Measurements from ENCODE around the gene ABCC11. TPM values are rescaled to one million over a fixed set of nuclear protein-coding genes. Genes with fewer than 3 reads are reported as not detected.

Gene ABCC11
- total and polyA plus RNA-seq, 2 of the 13 experiments (the other 11 are each of a cell fraction or from before 2014, with no cell fraction given), result 1.0 to 1.4 TPM

- H3K9ac ChIP-seq (ENCODE audit: insufficient read depth, low read depth, low read length), result no peak overlapping the region
- no TSS peak for BruUV-seq (replicated peaks)
- no peak for FAIRE-seq
- no peak overlapping the region for H3K4me2 ChIP-seq (ENCODE audit: low read depth, low read length)
- H3K27me3 ChIP-seq (ENCODE audit: control insufficient read depth in 1 of 2, insufficient read depth in 2 of 2, low read length in 2 of 2), result peaks cover 4 to 59% of the 10 kb centered on the region in 2 experiments; a peak in 4 of 5 replicates
- no peaks in the 10 kb centered on the region for H3K9me3 ChIP-seq (ENCODE audit: low read length)
- H4K20me1 ChIP-seq (ENCODE audit: insufficient read depth, low read length), result no peaks in the 10 kb centered on the region
- no peak overlapping the region for H3K4me3 ChIP-seq (replicated peaks in 1 of 3; ENCODE audit: insufficient read depth in 1 of 3, low read depth in 2 of 3, low read length in 3 of 3)
- TF ChIP-seq ATAD3A (CRISPR knock-in tag; IDR thresholded peaks at IDR 0.05), result no peak
- no peak for TF ChIP-seq UBTF (CRISPR knock-in tag; IDR thresholded peaks at IDR 0.05)
- no peak for TF ChIP-seq TGIF2 (CRISPR knock-in tag; IDR thresholded peaks at IDR 0.05)
- H2AFZ ChIP-seq (ENCODE audit: low read length), result no peak overlapping the region
- peaks cover 8% of the 10 kb centered on the region for H3K4me1 ChIP-seq (ENCODE audit: insufficient read depth, low read length)
- POLR2A ChIA-PET, result no interaction called here
- no peaks in the 10 kb centered on the region for H3K79me2 ChIP-seq (ENCODE audit: insufficient read depth, low read length)
- CTCF ChIA-PET (ENCODE audit: low intra/inter-chr PET ratio, low total read pairs), result no interaction called here
- no peaks in the 10 kb centered on the region for H3K36me3 ChIP-seq (replicated peaks in 1 of 2; ENCODE audit: control insufficient read depth in 1 of 2, insufficient read depth in 2 of 2, low read length in 2 of 2)
- DNase-seq (ENCODE audit: low spot score), result no peak
- no peak for ATAC-seq
- in situ Hi-C loops (cut with HindIII; ENCODE audit: extremely low pct_ligation_motif_present, low pct_unique_long_range_greater_than_20kb), result no loop called here
- 48% methylated on average over 5 of the region's 5 CpGs for WGBS (ENCODE audit: low lambda C conversion rate)
- H3K27ac ChIP-seq (ENCODE audit: extremely low read length, insufficient read depth, low read length), result no peak overlapping the region
- intact Hi-C loops (cut with micrococcal nuclease; ENCODE audit: unreplicated experiment), result no loop called here
Observed at GRCh38 chr16:48153774-48154173, 93.6 kb downstream of the ABCC11 start.

DNA sequence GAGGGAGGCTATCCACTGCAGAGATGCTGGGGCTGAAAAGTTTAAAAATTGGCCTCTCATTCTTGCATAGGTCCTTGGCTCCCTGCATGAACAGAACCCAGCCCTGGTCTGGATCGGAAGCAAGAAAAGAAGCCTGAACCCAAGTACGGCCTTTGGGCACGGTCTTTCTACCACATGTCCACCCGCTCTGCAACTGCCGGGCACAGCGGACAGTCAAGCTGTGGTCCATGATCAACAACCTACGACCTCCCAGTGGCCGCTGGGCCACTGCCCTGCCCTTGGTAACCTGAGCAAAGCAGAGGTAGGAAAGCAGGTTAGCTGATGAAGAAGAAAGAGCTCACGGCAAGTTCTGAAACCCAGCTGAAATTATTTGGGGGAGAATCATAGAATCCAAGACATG lies 95.1 kb downstream of the ABCC11 start:
- Histone ChIP-seq H3K36me3 (replicated peaks in 1 of 2; ENCODE audit: control insufficient read depth in 1 of 2, insufficient read depth in 2 of 2, low read length in 2 of 2) (no peaks in the 10 kb centered on the region), H3K27ac (ENCODE audit: extremely low read length, insufficient read depth, low read length) (no peak overlapping the region), H3K4me3 (replicated peaks in 1 of 3; ENCODE audit: insufficient read depth in 1 of 3, low read depth in 2 of 3, low read length in 3 of 3) (no peak overlapping the region), H3K4me2 (ENCODE audit: low read depth, low read length) (no peak overlapping the region), H4K20me1 (ENCODE audit: insufficient read depth, low read length) (no peaks in the 10 kb centered on the region), H3K4me1 (ENCODE audit: insufficient read depth, low read length) (peaks cover 8% of the 10 kb centered on the region), H3K9ac (ENCODE audit: insufficient read depth, low read depth, low read length) (no peak overlapping the region), H2AFZ (ENCODE audit: low read length) (no peak overlapping the region), H3K9me3 (ENCODE audit: low read length) (no peaks in the 10 kb centered on the region), H3K27me3 (ENCODE audit: control insufficient read depth in 1 of 2, insufficient read depth in 2 of 2, low read length in 2 of 2) (peaks cover 4 to 45% of the 10 kb centered on the region in 2 experiments; a peak in 4 of 5 replicates), H3K79me2 (ENCODE audit: insufficient read depth, low read length) (no peaks in the 10 kb centered on the region)
- in situ Hi-C loops (cut with HindIII; ENCODE audit: extremely low pct_ligation_motif_present, low pct_unique_long_range_greater_than_20kb) (no loop called here), intact Hi-C loops (cut with micrococcal nuclease; ENCODE audit: unreplicated experiment) (no loop called here)
- no peak for DNase-seq (ENCODE audit: low spot score)
- CTCF ChIA-PET (ENCODE audit: low intra/inter-chr PET ratio, low total read pairs), result no interaction called here
- POLR2A ChIA-PET, result no interaction called here
- 54% methylated on average over 9 of the region's 9 CpGs for WGBS (ENCODE audit: low lambda C conversion rate)
- ATAC-seq, result no peak
- FAIRE-seq, result no peak
- TF ChIP-seq ZNF180 (CRISPR knock-in tag; IDR thresholded peaks at IDR 0.05; ENCODE audit: borderline replicate concordance, low read depth) (no peak), HIVEP1 (CRISPR knock-in tag; IDR thresholded peaks at IDR 0.05) (no peak), EHMT2 (IDR thresholded peaks at IDR 0.05; ENCODE audit: borderline replicate concordance, low read depth, low read length) (no peak), ZEB1 (IDR thresholded peaks at IDR 0.05; ENCODE audit: insufficient replicate concordance, low read depth) (no peak), GTF3A (CRISPR knock-in tag; conservative IDR thresholded peaks at IDR 0.05) (no peak), ZNF670 (CRISPR knock-in tag; IDR thresholded peaks at IDR 0.05; ENCODE audit: borderline replicate concordance) (no peak), ZNF441 (CRISPR knock-in tag; IDR thresholded peaks at IDR 0.05; ENCODE audit: borderline replicate concordance) (no peak), RFX1 (IDR thresholded peaks at IDR 0.05) (no peak), ISL2 (CRISPR knock-in tag; IDR thresholded peaks at IDR 0.05) (no peak), TOPORS (CRISPR knock-in tag; IDR thresholded peaks at IDR 0.05) (no peak)
- BruUV-seq (replicated peaks), result no TSS peak

All from HepG2 (cell line).